Vagina (tissue), 2 donors: ENCODE measurements around the gene CUBN. TPM values are rescaled to one million over a fixed set of nuclear protein-coding genes. Genes with fewer than 3 reads are reported as not detected.
A peak's percentile ranks its signal among the peaks of the same experiment; 100 is the strongest.

Source experiments
- DNase-seq, 2 donors: peaks; one replicate each; pipeline ENCODE4 v3.0.0-alpha.2; 2017; ENCODE audit errors: extremely low spot score in 2 of 2
- H3K27ac ChIP-seq: fragments of 200-600 bp; sonication (generic); one replicate; pipeline ENCODE4 v1.5.1; 2019
- H3K27me3 ChIP-seq: fragments of 200-600 bp; sonication (generic); one replicate; pipeline ENCODE4 v1.5.1; 2019
- H3K36me3 ChIP-seq, 2 donors: fragments of 200-600 bp; sonication (generic); one replicate each; pipeline ENCODE4 v1.5.1; 2017 to 2019
- H3K4me1 ChIP-seq: fragments of 200-600 bp; sonication (generic); one replicate; pipeline ENCODE4 v1.5.1; 2019
- H3K4me3 ChIP-seq, 2 donors: fragments of 200-600 bp; sonication (generic); 1 replicate in 1 of 2; 2 replicates in 1 of 2; pipeline ENCODE4 v1.5.1; 2016 to 2019
- H3K9me3 ChIP-seq: fragments of 200-600 bp; sonication (generic); one replicate; pipeline ENCODE4 v1.5.1; 2019
- CTCF ChIP-seq, 3 experiments: fragments of 450-650 bp in 2 of 3; fragments of 200-600 bp in 1 of 3; sonication (generic) in 1 of 3; IDR thresholded peaks; one replicate each; pipeline ENCODE4 v1.5.1; 2017 to 2019; ENCODE audit warnings: antibody characterized with exemption in 3 of 3, mild to moderate bottlenecking in 2 of 3, moderate library complexity in 2 of 3
- POLR2A ChIP-seq, 2 donors: fragments of 450-650 bp; IDR thresholded peaks; one replicate each; pipeline ENCODE4 v1.6.1; 2017; ENCODE audit warnings: antibody characterized with exemption in 2 of 2, mild to moderate bottlenecking in 2 of 2, moderate library complexity in 2 of 2
- POLR2AphosphoS5 ChIP-seq, 2 donors: sonication (generic); formaldehyde crosslinking; IDR thresholded peaks; one replicate each; pipeline ENCODE4 v1.9.0; 2017; ENCODE audit warnings: antibody characterized with exemption in 2 of 2, mild to moderate bottlenecking in 2 of 2, low read depth in 1 of 2; ENCODE audit not compliant: insufficient read depth in 1 of 2
- intact Hi-C: fragments of 100-400 bp; cut with DNase I; formaldehyde crosslinking; loops from one replicate; pipeline ENCODE4 v1.15.1; 2023
- total RNA-seq: library from RNA; depleted of rRNA; stranded (reverse); fragments of >200 nt; gene quantifications from one replicate; pipeline ENCODE4 v1.2.3, GENCODE V29; 2016

The CUBN gene
- total RNA-seq, 1 donor from 2014 or later = 4.4 TPM

GRCh38 chr10:16822726-16823360 is 306.8 kb downstream of the CUBN start:
- Histone ChIP-seq H3K27me3 (no peaks in the 10 kb centered on the region), H3K9me3 (no peaks in the 10 kb centered on the region), H3K27ac (no peak overlapping the region), H3K4me1 (peaks cover 7% of the 10 kb centered on the region), H3K4me3 (no peak overlapping the region), H3K36me3 (no peaks in the 10 kb centered on the region)
- intact Hi-C loops = no loop called here
- DNase-seq = peak in 1 of 2 donors; percentile 54
- TF ChIP-seq POLR2AphosphoS5 (IDR thresholded peaks at IDR 0.05; ENCODE audit: insufficient read depth in 1 of 2, low read depth in 1 of 2) (no peak), CTCF (IDR thresholded peaks at IDR 0.05) (no peak), POLR2A (IDR thresholded peaks at IDR 0.05) (no peak)

- H3K4me1 ChIP-seq = peaks cover 7% of the 10 kb centered on the region
- no peak for DNase-seq
- intact Hi-C loops = no loop called here
- H3K36me3 ChIP-seq = no peaks in the 10 kb centered on the region
- TF ChIP-seq POLR2AphosphoS5 (IDR thresholded peaks at IDR 0.05; ENCODE audit: insufficient read depth in 1 of 2, low read depth in 1 of 2) = no peak
- TF ChIP-seq POLR2A (IDR thresholded peaks at IDR 0.05) = no peak
- no peak for TF ChIP-seq CTCF (IDR thresholded peaks at IDR 0.05)
- no peaks in the 10 kb centered on the region for H3K27me3 ChIP-seq
- no peaks in the 10 kb centered on the region for H3K9me3 ChIP-seq
- H3K4me3 ChIP-seq = no peak overlapping the region
- no peak overlapping the region for H3K27ac ChIP-seq
Observed at GRCh38 chr10:16822027-16822426, 307.6 kb downstream of the CUBN start.

- intact Hi-C loops = no loop called here
- Histone ChIP-seq H3K9me3 (no peaks in the 10 kb centered on the region), H3K36me3 (no peaks in the 10 kb centered on the region), H3K4me3 (no peak overlapping the region), H3K27ac (no peak overlapping the region), H3K4me1 (peaks cover 21% of the 10 kb centered on the region), H3K27me3 (no peaks in the 10 kb centered on the region)
- TF ChIP-seq POLR2A (IDR thresholded peaks at IDR 0.05) = no peak
- TF ChIP-seq POLR2AphosphoS5 (IDR thresholded peaks at IDR 0.05; ENCODE audit: insufficient read depth in 1 of 2, low read depth in 1 of 2) = no peak
- no peak for TF ChIP-seq CTCF (IDR thresholded peaks at IDR 0.05)
- DNase-seq = no peak
Observed at GRCh38 chr10:16820421-16820820, 309.2 kb downstream of the CUBN start.

- intact Hi-C loops = no loop called here
- H3K36me3 ChIP-seq = no peaks in the 10 kb centered on the region
- TF ChIP-seq CTCF (IDR thresholded peaks at IDR 0.05) (no peak), POLR2A (IDR thresholded peaks at IDR 0.05) (no peak), POLR2AphosphoS5 (IDR thresholded peaks at IDR 0.05; ENCODE audit: insufficient read depth in 1 of 2, low read depth in 1 of 2) (no peak)
- peaks cover 23% of the 10 kb centered on the region for H3K4me1 ChIP-seq
- H3K4me3 ChIP-seq = no peak overlapping the region
- H3K9me3 ChIP-seq = no peaks in the 10 kb centered on the region
- H3K27me3 ChIP-seq = no peaks in the 10 kb centered on the region
- peak in 1 of 2 donors; percentile 47 for DNase-seq
- no peak overlapping the region for H3K27ac ChIP-seq
Observed at GRCh38 chr10:16820018-16820417, 309.6 kb downstream of the CUBN start.

GRCh38 chr10:16819436-16819835 is 310.2 kb downstream of the CUBN start:
- Histone ChIP-seq H3K9me3 (no peaks in the 10 kb centered on the region), H3K27me3 (no peaks in the 10 kb centered on the region), H3K36me3 (no peaks in the 10 kb centered on the region), H3K4me1 (peaks cover 23% of the 10 kb centered on the region), H3K27ac (no peak overlapping the region), H3K4me3 (no peak overlapping the region)
- intact Hi-C loops = no loop called here
- no peak for DNase-seq
- TF ChIP-seq CTCF (IDR thresholded peaks at IDR 0.05) (no peak), POLR2AphosphoS5 (IDR thresholded peaks at IDR 0.05; ENCODE audit: insufficient read depth in 1 of 2, low read depth in 1 of 2) (no peak), POLR2A (IDR thresholded peaks at IDR 0.05) (no peak)
